ENCODE results near the gene SLC11A2. TPM values are rescaled to one million over a fixed set of nuclear protein-coding genes. Genes with fewer than 3 reads are reported as not detected.

SLC11A2 gene
- total and polyA plus RNA-seq, 2 of the 8 experiments (the other 6 are each of a cell fraction or from before 2014, with no cell fraction given) = 55.0 to 61.5 TPM

GRCh38 chr12:51005030-51005429 is 21.2 kb downstream of the SLC11A2 start (continued):
- TF ChIP-seq FOSL1 (IDR thresholded peaks at IDR 0.05; ENCODE audit: insufficient read depth, low read depth, low read length) (no peak), SRF (IDR thresholded peaks at IDR 0.05; ENCODE audit: low read depth, low read length) (no peak)

Data from H1 (cell line).